Breast epithelium (tissue), 4 donors: Measurements from ENCODE around the gene TMED10. TPM values are rescaled to one million over a fixed set of nuclear protein-coding genes. Genes with fewer than 3 reads are reported as not detected.

Experiments
- DNase-seq, 2 donors: peaks; one replicate each; pipeline ENCODE4 v3.0.0-alpha.2; 2019; ENCODE audit warnings: low spot score in 2 of 2
- H3K27ac ChIP-seq, 2 donors: fragments of 200-600 bp; sonication (generic) in 1 of 2; one replicate each; pipeline ENCODE4 v1.5.1; 2016 to 2019; ENCODE audit warnings: mild to moderate bottlenecking in 1 of 2
- H3K27me3 ChIP-seq, 2 donors: fragments of 200-600 bp; sonication (generic) in 1 of 2; one replicate each; pipeline versions ENCODE4 v1.5.1 to v1.6.0; 2017 to 2019; ENCODE audit warnings: control low read depth in 1 of 2, mild to moderate bottlenecking in 1 of 2
- H3K36me3 ChIP-seq: fragments of 200-600 bp; one replicate; pipeline ENCODE4 v1.5.1; 2019
- H3K4me1 ChIP-seq, 2 donors: fragments of 200-600 bp; sonication (generic); one replicate each; pipeline ENCODE4 v1.5.1; 2016 to 2019; ENCODE audit warnings: control low read depth in 1 of 2
- H3K4me3 ChIP-seq, 3 donors: fragments of 200-600 bp; sonication (generic); 1 replicate in 2 of 3; 2 replicates in 1 of 3; pipeline ENCODE4 v1.5.1; 2016 to 2019; ENCODE audit warnings: mild to moderate bottlenecking in 3 of 3, moderate library complexity in 2 of 3
- H3K9me3 ChIP-seq, 2 donors: fragments of 200-600 bp; sonication (generic) in 1 of 2; one replicate each; pipeline ENCODE4 v1.5.1; 2016 to 2019; ENCODE audit warnings: control low read depth in 1 of 2
- POLR2A ChIP-seq: fragments of 450-650 bp; IDR thresholded peaks from one replicate; pipeline ENCODE4 v1.6.1; 2016; ENCODE audit warnings: antibody characterized with exemption, mild to moderate bottlenecking, moderate library complexity
- POLR2AphosphoS5 ChIP-seq, 3 donors: sonication (generic); formaldehyde crosslinking; IDR thresholded peaks; one replicate each; pipeline ENCODE4 v1.6.1; 2017; ENCODE audit warnings: antibody characterized with exemption in 3 of 3
- intact Hi-C: fragments of 100-400 bp; cut with DNase I; formaldehyde crosslinking; loops from one replicate; pipeline ENCODE4 v1.15.1; 2023; ENCODE audit warnings: low total_unique reads
- total RNA-seq, 3 donors: library from RNA; depleted of rRNA; stranded (reverse); fragments of >200 nt; gene quantifications; one replicate each; pipeline ENCODE4 v1.1.0, GENCODE V29; 2016
- TF ChIP-seq, protein P1 (sequence below), 3 donors: fragments of 450-650 bp; IDR thresholded peaks; one replicate each; pipeline ENCODE4 v1.5.1; 2016 to 2017; ENCODE audit warnings: antibody characterized with exemption in 3 of 3, mild to moderate bottlenecking in 3 of 3, moderate library complexity in 3 of 3

The TMED10 gene
- total RNA-seq, 3 donors from 2014 or later = 263 to 443 (median 285) TPM

DNA sequence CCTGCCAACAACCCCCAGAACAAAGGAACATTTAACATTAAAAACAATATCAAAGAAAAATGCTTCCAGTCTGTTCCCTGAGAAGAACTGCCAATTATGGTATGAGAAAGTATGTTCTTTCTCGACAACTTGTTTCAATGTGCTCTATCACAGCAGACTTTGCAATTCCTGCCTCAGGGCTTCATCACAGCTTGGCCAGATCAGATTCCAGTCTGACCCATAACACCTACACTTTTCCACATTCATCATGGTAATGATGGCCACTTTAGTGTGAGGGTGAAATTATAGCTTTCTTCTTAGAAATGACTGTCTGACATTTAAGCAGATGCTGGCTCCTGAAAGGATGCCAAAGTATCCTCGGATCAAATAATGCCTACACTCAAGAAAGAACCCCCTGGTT lies 66.5 kb downstream of the TMED10 start:
- no peak overlapping the region for H3K27ac ChIP-seq
- no peak for TF ChIP-seq POLR2AphosphoS5 (IDR thresholded peaks at IDR 0.05)
- TF ChIP-seq POLR2A = no peak
- TF ChIP-seq, protein P1, sequence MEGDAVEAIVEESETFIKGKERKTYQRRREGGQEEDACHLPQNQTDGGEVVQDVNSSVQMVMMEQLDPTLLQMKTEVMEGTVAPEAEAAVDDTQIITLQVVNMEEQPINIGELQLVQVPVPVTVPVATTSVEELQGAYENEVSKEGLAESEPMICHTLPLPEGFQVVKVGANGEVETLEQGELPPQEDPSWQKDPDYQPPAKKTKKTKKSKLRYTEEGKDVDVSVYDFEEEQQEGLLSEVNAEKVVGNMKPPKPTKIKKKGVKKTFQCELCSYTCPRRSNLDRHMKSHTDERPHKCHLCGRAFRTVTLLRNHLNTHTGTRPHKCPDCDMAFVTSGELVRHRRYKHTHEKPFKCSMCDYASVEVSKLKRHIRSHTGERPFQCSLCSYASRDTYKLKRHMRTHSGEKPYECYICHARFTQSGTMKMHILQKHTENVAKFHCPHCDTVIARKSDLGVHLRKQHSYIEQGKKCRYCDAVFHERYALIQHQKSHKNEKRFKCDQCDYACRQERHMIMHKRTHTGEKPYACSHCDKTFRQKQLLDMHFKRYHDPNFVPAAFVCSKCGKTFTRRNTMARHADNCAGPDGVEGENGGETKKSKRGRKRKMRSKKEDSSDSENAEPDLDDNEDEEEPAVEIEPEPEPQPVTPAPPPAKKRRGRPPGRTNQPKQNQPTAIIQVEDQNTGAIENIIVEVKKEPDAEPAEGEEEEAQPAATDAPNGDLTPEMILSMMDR (IDR thresholded peaks at IDR 0.05) = no peak
- peaks cover 19% of the 10 kb centered on the region for H3K36me3 ChIP-seq
- DNase-seq = no peak
- no peaks in the 10 kb centered on the region for H3K9me3 ChIP-seq
- no peaks in the 10 kb centered on the region for H3K27me3 ChIP-seq
- no peaks in the 10 kb centered on the region for H3K4me1 ChIP-seq
- intact Hi-C loops = no loop called here
- no peak overlapping the region for H3K4me3 ChIP-seq

DNA sequence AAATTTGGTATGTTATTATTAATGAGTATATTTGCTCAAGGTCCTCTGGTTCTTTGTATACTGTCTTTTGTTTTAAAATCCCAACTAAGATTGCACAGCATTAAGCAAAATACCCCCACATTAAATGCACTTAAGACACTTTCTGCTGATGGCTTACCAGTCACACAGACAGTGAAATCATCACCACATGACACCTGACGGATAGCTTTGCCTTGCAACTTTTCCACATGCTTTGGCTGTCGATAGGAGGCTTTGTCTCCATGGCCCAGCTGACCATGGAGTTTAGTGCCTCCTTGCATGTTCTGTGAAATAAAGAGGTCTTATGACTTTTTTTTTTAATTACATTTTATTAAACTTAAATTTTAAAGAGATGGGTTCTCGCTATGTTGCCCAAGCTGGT lies 69.2 kb downstream of the TMED10 start:
- H3K36me3 ChIP-seq = peaks cover 16% of the 10 kb centered on the region
- no peaks in the 10 kb centered on the region for H3K4me1 ChIP-seq
- TF ChIP-seq POLR2A (no peak), POLR2AphosphoS5 (IDR thresholded peaks at IDR 0.05) (no peak)
- TF ChIP-seq, protein P1 (IDR thresholded peaks at IDR 0.05) = no peak
- H3K27ac ChIP-seq = no peak overlapping the region
- no peak overlapping the region for H3K4me3 ChIP-seq
- intact Hi-C loops = no loop called here
- DNase-seq = no peak
- H3K9me3 ChIP-seq = no peaks in the 10 kb centered on the region
- H3K27me3 ChIP-seq = no peaks in the 10 kb centered on the region

DNA sequence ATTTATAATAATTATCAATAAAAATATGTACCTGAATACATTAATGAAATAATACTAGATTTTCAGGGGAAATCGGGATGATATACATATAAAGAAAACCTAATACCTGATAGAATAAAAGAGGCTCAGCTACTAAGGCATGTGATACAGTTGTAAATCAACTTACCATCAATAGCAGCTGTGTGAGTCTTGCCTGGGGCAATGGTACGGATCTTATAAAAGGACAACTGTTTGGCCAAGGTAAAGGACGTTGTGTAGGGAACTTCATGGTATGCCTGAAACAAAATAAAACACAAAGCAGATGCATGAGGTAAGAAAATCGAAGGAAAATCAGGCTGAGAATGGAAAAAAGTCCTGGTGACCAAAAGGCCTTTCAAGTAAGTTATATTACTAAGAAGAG lies 74.9 kb downstream of the TMED10 start:
- Histone ChIP-seq H3K9me3 (no peaks in the 10 kb centered on the region), H3K36me3 (peaks cover 15% of the 10 kb centered on the region), H3K27ac (no peak overlapping the region), H3K4me3 (no peak overlapping the region), H3K27me3 (no peaks in the 10 kb centered on the region), H3K4me1 (no peaks in the 10 kb centered on the region)
- TF ChIP-seq POLR2A (no peak), POLR2AphosphoS5 (IDR thresholded peaks at IDR 0.05) (no peak)
- TF ChIP-seq, protein P1 (IDR thresholded peaks at IDR 0.05) = no peak
- DNase-seq = no peak
- intact Hi-C loops = no loop called here

DNA sequence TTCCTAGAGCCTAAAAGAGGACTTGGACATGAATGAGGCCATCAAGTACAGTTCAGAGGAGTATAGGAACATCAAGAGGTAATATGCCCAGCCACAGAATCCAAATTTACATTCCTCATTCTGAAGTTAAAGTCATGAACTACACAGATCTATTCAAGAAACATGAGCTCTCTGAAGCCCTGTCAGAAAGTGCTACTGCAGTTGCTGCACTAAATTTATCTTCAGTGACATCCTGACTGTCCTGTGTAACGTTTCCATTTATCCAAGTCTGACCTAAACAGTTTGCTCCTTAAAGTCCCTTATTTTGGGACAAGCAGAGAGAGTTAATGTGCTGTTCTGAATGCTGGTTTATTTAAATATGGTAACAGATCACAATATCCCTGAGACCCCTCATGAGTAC lies 77.7 kb downstream of the TMED10 start:
- Histone ChIP-seq H3K27ac (no peak overlapping the region), H3K4me1 (no peaks in the 10 kb centered on the region), H3K9me3 (no peaks in the 10 kb centered on the region), H3K4me3 (no peak overlapping the region), H3K36me3 (no peaks in the 10 kb centered on the region), H3K27me3 (no peaks in the 10 kb centered on the region)
- intact Hi-C loops = no loop called here
- DNase-seq = no peak
- TF ChIP-seq, protein P1 (IDR thresholded peaks at IDR 0.05) = no peak
- TF ChIP-seq POLR2A (no peak), POLR2AphosphoS5 (IDR thresholded peaks at IDR 0.05) (no peak)

DNA sequence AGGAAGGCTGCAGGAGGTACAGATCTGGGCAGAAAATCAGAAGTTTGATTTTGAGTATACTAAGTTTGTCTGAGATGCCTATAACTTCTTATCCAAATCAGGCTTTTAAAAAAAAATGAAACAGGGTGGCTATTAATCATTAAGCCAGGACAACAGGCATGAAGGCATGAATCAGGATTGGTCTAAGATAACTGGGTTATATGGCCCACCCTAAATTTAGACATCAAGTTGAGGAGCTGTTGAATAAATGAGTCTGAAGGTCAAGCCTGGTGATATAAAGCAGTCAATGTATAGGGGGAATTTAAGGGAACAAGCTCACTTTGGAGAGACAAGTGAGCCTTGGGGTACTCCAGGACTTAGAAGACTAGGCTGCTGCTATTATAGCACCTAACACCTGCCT lies 78.2 kb downstream of the TMED10 start:
- Histone ChIP-seq H3K4me1 (no peaks in the 10 kb centered on the region), H3K27me3 (no peaks in the 10 kb centered on the region), H3K27ac (no peak overlapping the region), H3K9me3 (no peaks in the 10 kb centered on the region), H3K4me3 (no peak overlapping the region), H3K36me3 (no peaks in the 10 kb centered on the region)
- intact Hi-C loops = no loop called here
- DNase-seq = no peak
- TF ChIP-seq POLR2A = no peak

DNA sequence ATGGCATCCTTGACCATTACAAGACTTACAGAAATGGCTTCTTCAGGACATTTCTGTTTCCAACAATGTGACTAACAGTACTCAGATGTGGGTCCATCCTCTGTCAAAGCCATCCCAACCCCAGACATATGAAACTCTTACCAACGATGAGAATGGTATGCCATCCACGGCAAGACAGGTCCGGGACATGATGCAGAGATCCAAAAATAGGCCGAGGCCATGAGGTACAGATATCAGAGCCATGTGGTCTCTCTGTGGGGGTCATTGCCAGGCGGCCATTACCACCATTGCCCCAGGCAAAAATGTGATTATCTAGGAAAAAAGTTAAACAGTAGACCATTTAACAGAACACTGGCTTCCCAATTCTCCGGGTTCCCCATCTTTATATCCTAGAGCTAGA lies 79.5 kb downstream of the TMED10 start:
- no peaks in the 10 kb centered on the region for H3K36me3 ChIP-seq
- no peak overlapping the region for H3K4me3 ChIP-seq
- no peaks in the 10 kb centered on the region for H3K4me1 ChIP-seq
- TF ChIP-seq POLR2AphosphoS5 (IDR thresholded peaks at IDR 0.05) = no peak
- TF ChIP-seq POLR2A = no peak
- TF ChIP-seq, protein P1 (IDR thresholded peaks at IDR 0.05) = no peak
- no peaks in the 10 kb centered on the region for H3K27me3 ChIP-seq
- no peaks in the 10 kb centered on the region for H3K9me3 ChIP-seq
- H3K27ac ChIP-seq = no peak overlapping the region
- intact Hi-C loops = no loop called here
- no peak for DNase-seq
